HEK293 (cell line): ENCODE results near the gene PRIMPOL.
"Not testable (repeated sequence)": the region's sequence is repeated elsewhere in the genome, so short reads cannot be mapped to it uniquely, and the experiment has no call there.

ENCODE experiments used
- CTCF ChIA-PET: fragments of 350-600 bp; formaldehyde crosslinking; extraction: SDS; loops from one replicate; lab custom pipeline; 2021; ENCODE audit warnings: antibody characterized with exemption; lab: Yijun Ruan, JAX
- POLR2A ChIA-PET: fragments of 300-600 bp; formaldehyde crosslinking; extraction: SDS; loops from one replicate; lab custom pipeline; 2020; ENCODE audit warnings: antibody characterized with exemption, inconsistent platforms; lab: Yijun Ruan, JAX
- H3K27ac ChIP-seq: fragments of 200-500 bp; sonication (Bioruptor generic); 2 replicates; pipeline ENCODE4 v1.5.1; 2014; ENCODE audit warnings: low read depth, low read length, control low read depth, inconsistent platforms; ENCODE audit errors: extremely low read depth
- H3K36me3 ChIP-seq, 2 experiments: fragments of 200-500 bp in 1 of 2; sonication (Bioruptor generic) in 1 of 2; 1 replicate in 1 of 2; 2 replicates in 1 of 2; pipeline ENCODE4 v1.5.1; 2014 to 2017; ENCODE audit warnings: inconsistent platforms in 2 of 2, low read length in 2 of 2; ENCODE audit not compliant: control insufficient read depth in 2 of 2, insufficient read depth in 1 of 2
- H3K4me1 ChIP-seq: fragments of 200-500 bp; sonication (Bioruptor generic); 2 replicates; pipeline ENCODE4 v1.5.1; 2014; ENCODE audit warnings: mild to moderate bottlenecking, low read length, inconsistent platforms; ENCODE audit not compliant: control insufficient read depth, insufficient read depth
- H3K4me3 ChIP-seq: 2 replicates; pipeline ENCODE4 v1.5.1; 2011; ENCODE audit warnings: low read depth, mild to moderate bottlenecking, control low read depth, low read length, moderate library complexity
- H3K9me3 ChIP-seq: fragments of 200-500 bp; sonication (Bioruptor generic); 2 replicates; pipeline ENCODE4 v1.5.1; 2014; ENCODE audit warnings: low read depth, low read length, inconsistent platforms; ENCODE audit not compliant: control insufficient read depth, insufficient read depth
- REST ChIP-seq: fragments of 450-650 bp; formaldehyde crosslinking; IDR thresholded peaks from 2 replicates; pipeline ENCODE4 v1.5.1; 2016; ENCODE audit warnings: missing biosample characterization, missing genetic modification characterization
- ZBTB11 ChIP-seq: fragments of 450-650 bp; formaldehyde crosslinking; conservative IDR thresholded peaks from 2 replicates; pipeline ENCODE4 v1.5.1; 2016; ENCODE audit warnings: low read depth, missing biosample characterization, missing genetic modification characterization
- ZBTB8A ChIP-seq: fragments of 450-650 bp; formaldehyde crosslinking; IDR thresholded peaks from 2 replicates; pipeline ENCODE4 v1.5.1; 2016; ENCODE audit warnings: missing biosample characterization, missing genetic modification characterization
- ZNF202 ChIP-seq: fragments of 450-650 bp; formaldehyde crosslinking; IDR thresholded peaks from 2 replicates; pipeline ENCODE4 v1.5.1; 2016; ENCODE audit warnings: missing biosample characterization, missing genetic modification characterization, borderline replicate concordance
- ZNF266 ChIP-seq: fragments of 450-650 bp; formaldehyde crosslinking; IDR thresholded peaks from 2 replicates; pipeline ENCODE4 v1.5.1; 2016; ENCODE audit warnings: missing biosample characterization, missing genetic modification characterization, low read depth
- ZNF394 ChIP-seq: fragments of 450-650 bp; formaldehyde crosslinking; IDR thresholded peaks from 2 replicates; pipeline ENCODE4 v1.5.1; 2016; ENCODE audit warnings: missing biosample characterization, missing genetic modification characterization, mild to moderate bottlenecking, moderate library complexity, borderline replicate concordance
- ZNF426 ChIP-seq: fragments of 450-650 bp; formaldehyde crosslinking; IDR thresholded peaks from 2 replicates; pipeline ENCODE4 v1.5.1; 2017; ENCODE audit warnings: missing biosample characterization, missing genetic modification characterization, mild to moderate bottlenecking, inconsistent platforms, moderate library complexity
- ZNF433 ChIP-seq: fragments of 450-650 bp; formaldehyde crosslinking; IDR thresholded peaks from 2 replicates; pipeline ENCODE4 v1.5.1; 2016; ENCODE audit warnings: missing biosample characterization, missing genetic modification characterization, low read depth
- ZNF510 ChIP-seq: fragments of 450-650 bp; formaldehyde crosslinking; IDR thresholded peaks from 2 replicates; pipeline ENCODE4 v1.5.1; 2018; ENCODE audit warnings: mild to moderate bottlenecking, missing genetic modification characterization, missing biosample characterization; ENCODE audit not compliant: insufficient replicate concordance
- ZNF518A ChIP-seq: fragments of 450-650 bp; formaldehyde crosslinking; conservative IDR thresholded peaks from 2 replicates; pipeline ENCODE4 v1.5.1; 2016; ENCODE audit warnings: low read depth, missing biosample characterization, missing genetic modification characterization
- ZNF529 ChIP-seq: fragments of 450-650 bp; formaldehyde crosslinking; IDR thresholded peaks from 2 replicates; pipeline ENCODE4 v1.5.1; 2017; ENCODE audit warnings: missing genetic modification characterization, missing biosample characterization; ENCODE audit not compliant: insufficient replicate concordance
- ZNF555 ChIP-seq: fragments of 450-650 bp; formaldehyde crosslinking; conservative IDR thresholded peaks from 2 replicates; pipeline ENCODE4 v1.5.1; 2017; ENCODE audit warnings: missing biosample characterization, mild to moderate bottlenecking, missing genetic modification characterization, inconsistent platforms
- ZNF558 ChIP-seq: fragments of 450-650 bp; formaldehyde crosslinking; IDR thresholded peaks from 2 replicates; pipeline ENCODE4 v1.5.1; 2016; ENCODE audit warnings: missing biosample characterization, missing genetic modification characterization
- ZNF623 ChIP-seq: fragments of 450-650 bp; formaldehyde crosslinking; IDR thresholded peaks from 2 replicates; pipeline ENCODE4 v1.5.1; 2016; ENCODE audit warnings: missing biosample characterization, missing genetic modification characterization
- ZNF629 ChIP-seq: fragments of 450-650 bp; formaldehyde crosslinking; IDR thresholded peaks from 2 replicates; pipeline ENCODE4 v1.5.1; 2017; ENCODE audit warnings: missing biosample characterization, missing genetic modification characterization
- ZNF654 ChIP-seq: fragments of 450-650 bp; formaldehyde crosslinking; IDR thresholded peaks from 2 replicates; pipeline ENCODE4 v1.5.1; 2016; ENCODE audit warnings: low read depth, missing biosample characterization, missing genetic modification characterization
- ZNF664 ChIP-seq: fragments of 450-650 bp; formaldehyde crosslinking; IDR thresholded peaks from 2 replicates; pipeline ENCODE4 v1.5.1; 2016; ENCODE audit warnings: missing biosample characterization, missing genetic modification characterization

PRIMPOL gene

GRCh38 chr4:184657820-184658219, 8.3 kb downstream of the PRIMPOL start:
- POLR2A ChIA-PET, H3K9me3 ChIP-seq, H3K4me1 ChIP-seq, H3K27ac ChIP-seq, CTCF ChIA-PET, H3K4me3 ChIP-seq: not testable (repeated sequence)
- TF ChIP-seq ZNF518A (tag by site-specific recombination) (peak; percentile 72), ZNF394 (tag by site-specific recombination) (peak; percentile 85), REST (peak; percentile 67), ZNF623 (tag by site-specific recombination) (peak; percentile 63), ZBTB11 (tag by site-specific recombination) (peak; percentile 74), ZNF664 (tag by site-specific recombination) (0 out of 2 replicates have a peak, but pooled peaks have one; percentile 19), ZNF629 (0 out of 2 replicates have a peak, but pooled peaks have one; percentile 16), ZNF529 (tag by site-specific recombination) (peak; percentile 29), ZBTB8A (peak; percentile 68), ZNF654 (tag by site-specific recombination) (peak; percentile 39; the same call in 1 of the 2 replicates), ZNF202 (tag by site-specific recombination) (peak; percentile 29; the same call in 1 of the 2 replicates), ZNF558 (tag by site-specific recombination) (0 out of 2 replicates have a peak, but pooled peaks have one; percentile 61), ZNF510 (tag by site-specific recombination) (peak; percentile 43), ZNF266 (tag by site-specific recombination) (peak; percentile 64), ZNF433 (tag by site-specific recombination) (0 out of 2 replicates have a peak, but pooled peaks have one; percentile 42), ZNF426 (tag by site-specific recombination) (peak; percentile 70), ZNF555 (tag by site-specific recombination) (peak; percentile 67)
- peaks cover 4 to 37% of the 10 kb centered on the region in 2 experiments for H3K36me3 ChIP-seq
